ENCODE results near the gene UNCX.

DNA sequence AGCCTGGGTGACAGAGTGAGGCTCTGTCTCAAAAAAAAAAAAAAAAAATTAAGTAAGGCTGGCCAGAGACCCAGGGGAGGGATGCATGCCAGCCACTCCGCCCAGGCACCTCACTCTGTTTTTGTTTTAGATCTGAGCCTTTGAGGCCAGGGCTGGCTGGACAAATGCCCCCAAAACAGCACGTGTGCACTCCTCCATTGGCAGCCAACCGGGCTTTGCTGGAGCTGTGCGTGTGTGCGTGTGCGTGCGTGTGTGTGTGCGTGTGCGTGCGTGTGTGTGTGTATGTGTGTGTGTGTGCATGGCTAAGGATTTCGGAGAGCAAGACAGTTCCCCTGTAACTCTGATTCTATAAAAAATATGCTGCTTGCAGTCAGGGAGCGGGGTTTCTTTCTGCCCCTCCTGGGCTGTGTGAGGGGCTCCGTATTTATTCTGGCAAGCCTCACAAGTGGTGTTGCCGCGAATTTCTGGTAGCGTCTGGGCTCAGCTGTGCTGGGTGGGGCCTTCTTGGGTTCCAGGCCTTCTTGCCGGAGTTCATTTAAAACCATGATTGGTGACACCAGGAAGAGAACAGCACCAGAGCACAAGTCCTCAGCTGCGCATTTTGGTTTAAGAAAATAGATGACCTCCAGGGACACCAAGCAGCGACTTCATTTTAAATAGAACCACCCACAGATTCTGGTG, 28.1 kb upstream of the UNCX start:
- TF ChIP-seq, protein P1, sequence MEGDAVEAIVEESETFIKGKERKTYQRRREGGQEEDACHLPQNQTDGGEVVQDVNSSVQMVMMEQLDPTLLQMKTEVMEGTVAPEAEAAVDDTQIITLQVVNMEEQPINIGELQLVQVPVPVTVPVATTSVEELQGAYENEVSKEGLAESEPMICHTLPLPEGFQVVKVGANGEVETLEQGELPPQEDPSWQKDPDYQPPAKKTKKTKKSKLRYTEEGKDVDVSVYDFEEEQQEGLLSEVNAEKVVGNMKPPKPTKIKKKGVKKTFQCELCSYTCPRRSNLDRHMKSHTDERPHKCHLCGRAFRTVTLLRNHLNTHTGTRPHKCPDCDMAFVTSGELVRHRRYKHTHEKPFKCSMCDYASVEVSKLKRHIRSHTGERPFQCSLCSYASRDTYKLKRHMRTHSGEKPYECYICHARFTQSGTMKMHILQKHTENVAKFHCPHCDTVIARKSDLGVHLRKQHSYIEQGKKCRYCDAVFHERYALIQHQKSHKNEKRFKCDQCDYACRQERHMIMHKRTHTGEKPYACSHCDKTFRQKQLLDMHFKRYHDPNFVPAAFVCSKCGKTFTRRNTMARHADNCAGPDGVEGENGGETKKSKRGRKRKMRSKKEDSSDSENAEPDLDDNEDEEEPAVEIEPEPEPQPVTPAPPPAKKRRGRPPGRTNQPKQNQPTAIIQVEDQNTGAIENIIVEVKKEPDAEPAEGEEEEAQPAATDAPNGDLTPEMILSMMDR (IDR thresholded peaks at IDR 0.05): no peak
- no peak for TF ChIP-seq POLR2A (IDR thresholded peaks at IDR 0.05)

All from adrenal gland (tissue), 5 donors.